Measurements from ENCODE around the gene MISP3.

The MISP3 gene

DNA sequence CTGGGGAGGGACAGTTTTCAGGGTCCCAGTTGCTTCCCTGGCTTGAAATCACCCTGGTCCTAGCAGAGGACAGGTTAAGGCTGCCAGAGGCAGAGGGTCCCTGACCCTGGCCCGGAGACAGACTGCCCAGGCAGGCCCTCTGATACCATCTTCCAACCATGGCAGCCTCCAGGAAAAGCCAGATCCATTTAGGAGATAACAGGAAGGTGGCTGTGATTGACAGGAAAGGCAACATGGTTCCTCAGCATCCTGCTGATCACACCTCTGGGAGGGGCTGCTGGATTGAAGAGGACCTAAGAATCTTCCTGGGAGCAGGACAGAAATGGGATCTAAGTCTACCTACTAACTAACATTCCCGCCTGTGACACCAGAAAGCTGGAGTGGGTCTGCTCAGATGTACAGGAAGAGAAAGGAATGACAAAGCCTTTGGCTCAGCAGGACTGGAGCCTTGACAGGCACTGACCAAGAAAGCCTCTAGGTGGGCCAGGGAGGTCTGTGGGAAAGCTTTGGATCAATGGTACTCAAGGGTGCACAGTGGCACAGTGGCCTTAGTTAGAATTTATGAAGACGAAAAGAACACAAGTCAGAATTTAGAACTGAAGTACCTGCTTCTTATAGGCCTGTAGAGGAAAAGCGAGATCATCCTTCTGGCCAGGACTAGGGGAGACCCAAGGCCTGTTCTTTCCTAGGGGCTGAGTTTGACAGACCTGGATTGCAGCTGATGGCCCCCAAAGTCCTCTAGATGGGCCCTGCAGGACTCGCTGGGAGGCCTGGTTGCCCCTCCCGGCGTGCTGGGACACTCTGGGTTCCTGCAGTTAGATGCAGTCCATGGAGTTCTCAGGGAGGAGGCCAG is 47.3 kb downstream of the MISP3 start:
- H3K4me2 ChIP-seq (ENCODE audit: low read length) = no peak overlapping the region
- TF ChIP-seq EZH2phosphoT487 (IDR thresholded peaks at IDR 0.05; ENCODE audit: borderline replicate concordance, low read length) = no peak
- TF ChIP-seq, protein P1, sequence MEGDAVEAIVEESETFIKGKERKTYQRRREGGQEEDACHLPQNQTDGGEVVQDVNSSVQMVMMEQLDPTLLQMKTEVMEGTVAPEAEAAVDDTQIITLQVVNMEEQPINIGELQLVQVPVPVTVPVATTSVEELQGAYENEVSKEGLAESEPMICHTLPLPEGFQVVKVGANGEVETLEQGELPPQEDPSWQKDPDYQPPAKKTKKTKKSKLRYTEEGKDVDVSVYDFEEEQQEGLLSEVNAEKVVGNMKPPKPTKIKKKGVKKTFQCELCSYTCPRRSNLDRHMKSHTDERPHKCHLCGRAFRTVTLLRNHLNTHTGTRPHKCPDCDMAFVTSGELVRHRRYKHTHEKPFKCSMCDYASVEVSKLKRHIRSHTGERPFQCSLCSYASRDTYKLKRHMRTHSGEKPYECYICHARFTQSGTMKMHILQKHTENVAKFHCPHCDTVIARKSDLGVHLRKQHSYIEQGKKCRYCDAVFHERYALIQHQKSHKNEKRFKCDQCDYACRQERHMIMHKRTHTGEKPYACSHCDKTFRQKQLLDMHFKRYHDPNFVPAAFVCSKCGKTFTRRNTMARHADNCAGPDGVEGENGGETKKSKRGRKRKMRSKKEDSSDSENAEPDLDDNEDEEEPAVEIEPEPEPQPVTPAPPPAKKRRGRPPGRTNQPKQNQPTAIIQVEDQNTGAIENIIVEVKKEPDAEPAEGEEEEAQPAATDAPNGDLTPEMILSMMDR (IDR thresholded peaks at IDR 0.05; ENCODE audit: low read depth, low read length, poor library complexity, severe bottlenecking) = no peak
- no peaks in the 10 kb centered on the region for H3K9me3 ChIP-seq (ENCODE audit: control insufficient read depth, insufficient read depth, low read length)
- H3K79me2 ChIP-seq (ENCODE audit: control insufficient read depth, low read length) = peaks cover 20% of the 10 kb centered on the region
- peaks cover 30% of the 10 kb centered on the region for H3K36me3 ChIP-seq (ENCODE audit: control insufficient read depth, low read length)
- no peaks in the 10 kb centered on the region for H3K27me3 ChIP-seq (ENCODE audit: control insufficient read depth, low read length)
- H3K4me3 ChIP-seq (ENCODE audit: low read length) = no peak overlapping the region
- H3F3A ChIP-seq (ENCODE audit: control insufficient read depth, insufficient read depth) = peaks cover 21% of the 10 kb centered on the region
- no peak overlapping the region for H3K27ac ChIP-seq (ENCODE audit: low read depth, low read length)
- no peaks in the 10 kb centered on the region for H3K9me2 ChIP-seq (replicated peaks; ENCODE audit: control insufficient read depth, low read length)
- H4K20me1 ChIP-seq (ENCODE audit: control insufficient read depth, insufficient read depth, low read depth, low read length) = peaks cover 3% of the 10 kb centered on the region; the same call in 1 of the 2 replicates
- H3K4me1 ChIP-seq (ENCODE audit: control insufficient read depth, low read length) = peaks cover 30% of the 10 kb centered on the region

DNA sequence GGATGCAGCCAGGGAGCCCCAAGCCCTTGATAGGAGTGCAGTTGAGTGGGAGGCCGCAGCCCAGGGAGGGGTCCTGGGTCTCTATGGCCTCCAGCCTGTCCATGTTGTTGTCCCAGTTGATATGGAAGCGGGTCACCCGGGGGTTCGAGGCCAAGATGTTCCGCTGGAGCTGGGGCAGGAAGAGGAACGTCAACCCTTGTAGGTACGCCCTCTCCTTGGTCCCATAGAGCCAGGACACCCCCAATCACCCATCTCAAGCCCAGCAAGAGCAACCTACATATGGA is 47.9 kb downstream of the MISP3 start:
- Histone ChIP-seq H3K27ac (ENCODE audit: low read depth, low read length) (no peak overlapping the region), H3K27me3 (ENCODE audit: control insufficient read depth, low read length) (no peaks in the 10 kb centered on the region), H3F3A (ENCODE audit: control insufficient read depth, insufficient read depth) (peaks cover 18% of the 10 kb centered on the region), H3K36me3 (ENCODE audit: control insufficient read depth, low read length) (peaks cover 35% of the 10 kb centered on the region), H3K4me3 (ENCODE audit: low read length) (no peak overlapping the region), H3K4me1 (ENCODE audit: control insufficient read depth, low read length) (peaks cover 25% of the 10 kb centered on the region), H3K9me3 (ENCODE audit: control insufficient read depth, insufficient read depth, low read length) (no peaks in the 10 kb centered on the region), H4K20me1 (ENCODE audit: control insufficient read depth, insufficient read depth, low read depth, low read length) (peaks cover 3% of the 10 kb centered on the region; the same call in 1 of the 2 replicates), H3K9me2 (replicated peaks; ENCODE audit: control insufficient read depth, low read length) (no peaks in the 10 kb centered on the region), H3K79me2 (ENCODE audit: control insufficient read depth, low read length) (peaks cover 18% of the 10 kb centered on the region), H3K4me2 (ENCODE audit: low read length) (no peak overlapping the region)
- no peak for TF ChIP-seq EZH2phosphoT487 (IDR thresholded peaks at IDR 0.05; ENCODE audit: borderline replicate concordance, low read length)
- TF ChIP-seq, protein P1 (IDR thresholded peaks at IDR 0.05; ENCODE audit: low read depth, low read length, poor library complexity, severe bottlenecking) = no peak

GRCh38 chr19:14122924-14123323 is 50.3 kb downstream of the MISP3 start:
- no peak overlapping the region for H3K4me3 ChIP-seq (ENCODE audit: low read length)
- peaks cover 18% of the 10 kb centered on the region for H3F3A ChIP-seq (ENCODE audit: control insufficient read depth, insufficient read depth)
- TF ChIP-seq EZH2phosphoT487 (IDR thresholded peaks at IDR 0.05; ENCODE audit: borderline replicate concordance, low read length) = no peak
- TF ChIP-seq, protein P1 (IDR thresholded peaks at IDR 0.05; ENCODE audit: low read depth, low read length, poor library complexity, severe bottlenecking) = no peak
- H3K9me3 ChIP-seq (ENCODE audit: control insufficient read depth, insufficient read depth, low read length) = no peaks in the 10 kb centered on the region
- peaks cover 4% of the 10 kb centered on the region; the same call in 1 of the 2 replicates for H4K20me1 ChIP-seq (ENCODE audit: control insufficient read depth, insufficient read depth, low read depth, low read length)
- H3K9me2 ChIP-seq (replicated peaks; ENCODE audit: control insufficient read depth, low read length) = no peaks in the 10 kb centered on the region
- H3K27ac ChIP-seq (ENCODE audit: low read depth, low read length) = no peak overlapping the region
- no peak overlapping the region for H3K4me2 ChIP-seq (ENCODE audit: low read length)
- H3K27me3 ChIP-seq (ENCODE audit: control insufficient read depth, low read length) = no peaks in the 10 kb centered on the region
- H3K4me1 ChIP-seq (ENCODE audit: control insufficient read depth, low read length) = peaks cover 9% of the 10 kb centered on the region
- H3K36me3 ChIP-seq (ENCODE audit: control insufficient read depth, low read length) = peaks cover 60% of the 10 kb centered on the region
- H3K79me2 ChIP-seq (ENCODE audit: control insufficient read depth, low read length) = peaks cover 7% of the 10 kb centered on the region

All from DOHH2 (cell line).